Endodermal cell (in vitro differentiated cells): ENCODE measurements around the gene SPOPL. TPM values are rescaled to one million over a fixed set of nuclear protein-coding genes. Genes with fewer than 3 reads are reported as not detected.

Source experiments
- DNase-seq: peaks from one replicate; pipeline ENCODE4 v3.0.0-alpha.2; 2017
- H3K27ac ChIP-seq: 2 replicates; pipeline ENCODE4 v1.5.1; 2013; ENCODE audit warnings: mild to moderate bottlenecking, low read depth, low read length, moderate library complexity
- H3K27me3 ChIP-seq: 2 replicates; pipeline ENCODE4 v1.6.1; 2013; ENCODE audit warnings: mild to moderate bottlenecking, low read length, moderate library complexity; ENCODE audit not compliant: insufficient read depth, control insufficient read depth, poor library complexity, severe bottlenecking
- H3K36me3 ChIP-seq: 2 replicates; pipeline ENCODE4 v1.7.0; 2013; ENCODE audit warnings: mild to moderate bottlenecking, low read length, moderate library complexity; ENCODE audit not compliant: control insufficient read depth, insufficient read depth
- H3K4me1 ChIP-seq: one replicate; pipeline ENCODE4 v1.7.0; 2013; ENCODE audit warnings: low read length; ENCODE audit not compliant: control insufficient read depth, insufficient read depth
- H3K4me3 ChIP-seq: 2 replicates; pipeline ENCODE4 v1.5.1; 2013; ENCODE audit warnings: mild to moderate bottlenecking, low read length, moderate library complexity
- H3K9ac ChIP-seq: 2 replicates; pipeline ENCODE4 v1.6.1; 2013; ENCODE audit warnings: mild to moderate bottlenecking, low read length, moderate library complexity; ENCODE audit not compliant: poor library complexity, severe bottlenecking; ENCODE audit errors: extremely low read depth
- H3K9me3 ChIP-seq: 2 replicates; pipeline ENCODE4 v1.6.1; 2013; ENCODE audit warnings: mild to moderate bottlenecking, low read length, moderate library complexity; ENCODE audit not compliant: control insufficient read depth
- H3K27ac Mint-ChIP-seq: 2 replicates; pipeline ENCODE4 v1.8.0; 2020; ENCODE audit warnings: mixed read lengths
- H3K27me3 Mint-ChIP-seq: 2 replicates; pipeline ENCODE4 v1.8.0; 2021; ENCODE audit warnings: mild to moderate bottlenecking, mixed read lengths; ENCODE audit not compliant: insufficient read depth
- H3K36me3 Mint-ChIP-seq: 2 replicates; pipeline ENCODE4 v1.8.0; 2020; ENCODE audit warnings: low read depth, mixed read lengths
- H3K4me1 Mint-ChIP-seq: 2 replicates; pipeline ENCODE4 v1.8.0; 2020; ENCODE audit warnings: mixed read lengths
- H3K4me3 Mint-ChIP-seq: 2 replicates; pipeline ENCODE4 v1.8.0; 2020; ENCODE audit warnings: mild to moderate bottlenecking, moderate library complexity, mixed read lengths
- H3K9me3 Mint-ChIP-seq: 2 replicates; pipeline ENCODE4 v1.8.0; 2020; ENCODE audit warnings: mild to moderate bottlenecking, mixed read lengths
- WGBS, 2 experiments: methylation state at CpG; one replicate each; pipeline versions ENCODE4 v1.1.5 to v1.1.7; 2013; ENCODE audit warnings: missing lambda C conversion rate in 2 of 2, mixed read lengths in 1 of 2; ENCODE audit not compliant: insufficient coverage in 1 of 2, insufficient read length in 1 of 2; 5-methylcytosine and 5-hydroxymethylcytosine counted together
- total RNA-seq, 2 donors: library from RNA; stranded (reverse); fragmentation: NEBNext Ultra II Directional in 1 of 2; extraction: Animal tissue kit (Norgen Biotek cat#: 25700) in 1 of 2; gene quantifications; 2 replicates in 1 of 2; 3 replicates in 1 of 2; pipeline ENCODE4 v1.2.1, GENCODE V29; 2021
- TF ChIP-seq, protein P1 (sequence below): fragments of 200-600 bp; sonication (generic); conservative IDR thresholded peaks from 2 replicates; pipeline ENCODE4 v1.5.0; 2021; ENCODE audit warnings: antibody characterized with exemption, mild to moderate bottlenecking

SPOPL gene
- total RNA-seq, 2 donors from 2014 or later, result 17.4 to 26.9 TPM

DNA sequence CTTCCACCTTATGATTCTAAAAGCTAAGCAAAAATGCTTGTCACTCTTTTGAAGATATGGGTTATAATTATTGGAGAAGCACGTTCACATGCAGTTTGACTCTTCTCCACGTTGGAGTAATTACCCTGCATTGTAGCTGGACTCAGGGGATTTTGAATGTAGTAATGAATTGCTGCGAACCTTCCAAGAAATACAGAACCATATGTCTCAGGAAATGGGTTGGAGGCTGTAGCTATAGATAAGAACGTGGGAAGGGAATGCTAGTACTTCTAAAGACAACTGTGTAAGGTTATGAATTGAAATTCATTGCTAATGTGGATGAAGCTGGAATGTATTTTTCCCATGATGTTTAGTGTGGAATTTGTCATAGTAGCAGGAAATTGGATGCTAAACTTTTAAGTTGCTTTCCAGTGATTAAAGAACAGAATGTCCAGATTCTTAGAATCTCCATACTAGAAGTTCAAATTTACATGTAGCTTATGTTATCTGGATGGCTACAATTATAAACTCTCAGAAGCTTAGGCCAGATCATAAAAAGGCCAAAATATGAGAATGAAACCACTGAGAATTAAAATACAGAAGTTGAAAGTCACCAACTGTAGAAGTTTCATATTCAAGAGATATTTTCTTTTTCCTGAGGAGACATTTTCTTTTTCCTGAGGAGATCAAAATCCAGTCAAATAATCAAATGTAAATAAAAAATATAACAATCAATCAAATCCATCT, 27.3 kb upstream of the SPOPL start:
- no peaks in the 10 kb centered on the region for H3K27me3 ChIP-seq
- no peaks in the 10 kb centered on the region for H3K9me3 Mint-ChIP-seq
- H3K36me3 Mint-ChIP-seq, result no peaks in the 10 kb centered on the region
- H3K4me1 ChIP-seq, result peaks cover 7% of the 10 kb centered on the region
- no peak for DNase-seq
- H3K27ac Mint-ChIP-seq, result no peak overlapping the region
- no peaks in the 10 kb centered on the region for H3K9me3 ChIP-seq
- no peak overlapping the region for H3K4me3 Mint-ChIP-seq
- TF ChIP-seq, protein P1, sequence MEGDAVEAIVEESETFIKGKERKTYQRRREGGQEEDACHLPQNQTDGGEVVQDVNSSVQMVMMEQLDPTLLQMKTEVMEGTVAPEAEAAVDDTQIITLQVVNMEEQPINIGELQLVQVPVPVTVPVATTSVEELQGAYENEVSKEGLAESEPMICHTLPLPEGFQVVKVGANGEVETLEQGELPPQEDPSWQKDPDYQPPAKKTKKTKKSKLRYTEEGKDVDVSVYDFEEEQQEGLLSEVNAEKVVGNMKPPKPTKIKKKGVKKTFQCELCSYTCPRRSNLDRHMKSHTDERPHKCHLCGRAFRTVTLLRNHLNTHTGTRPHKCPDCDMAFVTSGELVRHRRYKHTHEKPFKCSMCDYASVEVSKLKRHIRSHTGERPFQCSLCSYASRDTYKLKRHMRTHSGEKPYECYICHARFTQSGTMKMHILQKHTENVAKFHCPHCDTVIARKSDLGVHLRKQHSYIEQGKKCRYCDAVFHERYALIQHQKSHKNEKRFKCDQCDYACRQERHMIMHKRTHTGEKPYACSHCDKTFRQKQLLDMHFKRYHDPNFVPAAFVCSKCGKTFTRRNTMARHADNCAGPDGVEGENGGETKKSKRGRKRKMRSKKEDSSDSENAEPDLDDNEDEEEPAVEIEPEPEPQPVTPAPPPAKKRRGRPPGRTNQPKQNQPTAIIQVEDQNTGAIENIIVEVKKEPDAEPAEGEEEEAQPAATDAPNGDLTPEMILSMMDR, result no peak
- WGBS, 2 experiments, result 89 to 100% methylated on average over 1 to 4 of the region's 4 CpGs
- no peak overlapping the region for H3K4me3 ChIP-seq
- peaks cover 33% of the 10 kb centered on the region for H3K4me1 Mint-ChIP-seq
- no peaks in the 10 kb centered on the region for H3K27me3 Mint-ChIP-seq
- H3K27ac ChIP-seq, result no peak overlapping the region
- H3K36me3 ChIP-seq, result no peaks in the 10 kb centered on the region
- H3K9ac ChIP-seq, result no peak overlapping the region

DNA sequence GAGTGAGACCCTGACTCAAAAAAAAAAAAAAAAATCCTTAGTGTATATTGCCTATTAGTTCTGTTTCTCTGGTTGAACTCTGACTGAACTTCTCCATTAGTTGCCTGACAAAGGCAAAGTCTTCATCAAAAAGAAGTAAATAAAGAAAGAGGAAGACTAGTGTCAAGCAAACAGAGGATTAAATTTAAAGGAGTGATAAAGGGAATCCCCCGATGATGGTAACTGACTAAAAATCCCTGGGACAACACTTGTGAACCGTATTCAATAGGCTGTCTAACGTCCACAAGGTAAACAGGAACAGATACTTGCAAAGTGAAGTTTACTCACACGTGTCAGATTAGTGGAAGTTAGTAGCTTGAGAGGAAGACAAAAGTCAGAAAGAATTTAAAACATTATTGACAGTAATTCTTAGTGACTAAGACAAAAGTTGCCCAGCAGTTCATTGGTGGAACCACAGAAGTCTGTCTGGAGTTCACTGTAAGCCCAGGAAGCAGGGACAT, 26.2 kb upstream of the SPOPL start:
- Histone ChIP-seq H3K4me3 (no peak overlapping the region), H3K9ac (no peak overlapping the region), H3K27me3 (no peaks in the 10 kb centered on the region), H3K9me3 (no peaks in the 10 kb centered on the region), H3K4me1 (peaks cover 7% of the 10 kb centered on the region), H3K36me3 (no peaks in the 10 kb centered on the region), H3K27ac (no peak overlapping the region)
- Mint-ChIP-seq H3K27me3 (no peaks in the 10 kb centered on the region), H3K4me3 (no peak overlapping the region), H3K4me1 (peaks cover 33% of the 10 kb centered on the region), H3K9me3 (no peaks in the 10 kb centered on the region), H3K36me3 (no peaks in the 10 kb centered on the region), H3K27ac (no peak overlapping the region)
- TF ChIP-seq, protein P1, result no peak
- WGBS, 2 experiments, result 65 to 70% methylated on average over 4 of the region's 4 CpGs
- DNase-seq, result no peak

DNA sequence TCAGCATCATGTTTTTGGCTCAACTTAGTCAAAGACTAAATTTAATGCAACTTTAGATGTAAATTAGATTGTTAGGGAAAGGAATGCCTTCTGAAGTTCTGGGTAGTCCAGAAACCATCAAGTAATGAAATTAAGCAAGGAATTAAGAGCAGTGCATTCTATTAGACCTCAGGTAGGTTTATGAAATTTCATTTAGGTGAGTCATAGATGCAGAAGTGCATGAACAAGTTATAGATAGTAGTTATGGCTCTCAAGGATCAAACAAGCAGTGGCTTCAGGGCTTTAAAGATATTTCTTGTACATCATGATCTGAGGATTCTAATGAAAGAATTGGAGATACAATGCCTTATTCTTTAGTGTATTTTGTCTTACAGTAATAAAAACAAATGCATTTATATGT, 25.4 kb upstream of the SPOPL start:
- Mint-ChIP-seq H3K4me3 (no peak overlapping the region), H3K36me3 (no peaks in the 10 kb centered on the region), H3K9me3 (no peaks in the 10 kb centered on the region), H3K4me1 (peaks cover 33% of the 10 kb centered on the region), H3K27me3 (no peaks in the 10 kb centered on the region), H3K27ac (no peak overlapping the region)
- no peak for DNase-seq
- H3K36me3 ChIP-seq, result no peaks in the 10 kb centered on the region
- H3K4me3 ChIP-seq, result no peak overlapping the region
- peaks cover 7% of the 10 kb centered on the region for H3K4me1 ChIP-seq
- H3K9me3 ChIP-seq, result no peaks in the 10 kb centered on the region
- TF ChIP-seq, protein P1, result no peak
- no peak overlapping the region for H3K27ac ChIP-seq
- no peaks in the 10 kb centered on the region for H3K27me3 ChIP-seq
- H3K9ac ChIP-seq, result no peak overlapping the region
